ENCODE measurements around the gene CDC42EP1.
"Not testable (repeated sequence)": the region's sequence is repeated elsewhere in the genome, so short reads cannot be mapped to it uniquely, and the experiment has no call there.

Gene CDC42EP1

GRCh38 chr22:37571992-37572373 lies 11.7 kb downstream of the CDC42EP1 start:
- Histone ChIP-seq H3K4me3 (ENCODE audit: low read depth, low read length) (no peak overlapping the region), H3K9ac (ENCODE audit: low read depth, low read length) (no peak overlapping the region), H3K9me3 (ENCODE audit: control insufficient read depth, insufficient read depth, low read length) (no peaks in the 10 kb centered on the region), H3K36me3 (ENCODE audit: control insufficient read depth, insufficient read depth, low read length) (peaks cover under 1% of the 10 kb centered on the region), H3K27me3 (ENCODE audit: control insufficient read depth, insufficient read depth, low read length) (no peaks in the 10 kb centered on the region), H3K4me1 (ENCODE audit: control insufficient read depth, insufficient read depth, low read length) (peaks cover 13% of the 10 kb centered on the region)

GRCh38 chr22:37575490-37576003 lies 15.3 kb downstream of the CDC42EP1 start:
- Histone ChIP-seq H3K9me3 (ENCODE audit: control insufficient read depth, insufficient read depth, low read length) (no peaks in the 10 kb centered on the region), H3K4me1 (ENCODE audit: control insufficient read depth, insufficient read depth, low read length) (no peaks in the 10 kb centered on the region), H3K27me3 (ENCODE audit: control insufficient read depth, insufficient read depth, low read length) (no peaks in the 10 kb centered on the region), H3K9ac (ENCODE audit: low read depth, low read length) (no peak overlapping the region), H3K4me3 (ENCODE audit: low read depth, low read length) (no peak overlapping the region), H3K36me3 (ENCODE audit: control insufficient read depth, insufficient read depth, low read length) (no peaks in the 10 kb centered on the region)

GRCh38 chr22:37578002-37578401 lies 17.7 kb downstream of the CDC42EP1 start:
- no peaks in the 10 kb centered on the region for H3K27me3 ChIP-seq (ENCODE audit: control insufficient read depth, insufficient read depth, low read length)
- H3K36me3 ChIP-seq (ENCODE audit: control insufficient read depth, insufficient read depth, low read length), result no peaks in the 10 kb centered on the region
- H3K9ac ChIP-seq (ENCODE audit: low read depth, low read length), result no peak overlapping the region
- no peaks in the 10 kb centered on the region for H3K9me3 ChIP-seq (ENCODE audit: control insufficient read depth, insufficient read depth, low read length)
- no peaks in the 10 kb centered on the region for H3K4me1 ChIP-seq (ENCODE audit: control insufficient read depth, insufficient read depth, low read length)
- H3K4me3 ChIP-seq (ENCODE audit: low read depth, low read length), result no peak overlapping the region

- H3K4me1 ChIP-seq (ENCODE audit: control insufficient read depth, insufficient read depth, low read length), result no peaks in the 10 kb centered on the region
- H3K9ac ChIP-seq (ENCODE audit: low read depth, low read length), result no peak overlapping the region
- H3K27me3 ChIP-seq (ENCODE audit: control insufficient read depth, insufficient read depth, low read length), result no peaks in the 10 kb centered on the region
- no peaks in the 10 kb centered on the region for H3K36me3 ChIP-seq (ENCODE audit: control insufficient read depth, insufficient read depth, low read length)
- H3K9me3 ChIP-seq (ENCODE audit: control insufficient read depth, insufficient read depth, low read length), result no peaks in the 10 kb centered on the region
- H3K4me3 ChIP-seq (ENCODE audit: low read depth, low read length), result no peak overlapping the region
Measured at GRCh38 chr22:37581504-37581903, 21.2 kb downstream of the CDC42EP1 start.

- Histone ChIP-seq H3K27me3 (ENCODE audit: control insufficient read depth, insufficient read depth, low read length) (no peaks in the 10 kb centered on the region), H3K9me3 (ENCODE audit: control insufficient read depth, insufficient read depth, low read length) (no peaks in the 10 kb centered on the region), H3K36me3 (ENCODE audit: control insufficient read depth, insufficient read depth, low read length) (no peaks in the 10 kb centered on the region), H3K9ac (ENCODE audit: low read depth, low read length) (no peak overlapping the region), H3K4me3 (ENCODE audit: low read depth, low read length) (no peak overlapping the region), H3K4me1 (ENCODE audit: control insufficient read depth, insufficient read depth, low read length) (no peaks in the 10 kb centered on the region)
Measured at GRCh38 chr22:37582526-37582925, 22.2 kb downstream of the CDC42EP1 start.

- Histone ChIP-seq H3K9me3 (ENCODE audit: control insufficient read depth, insufficient read depth, low read length) (no peaks in the 10 kb centered on the region), H3K27me3 (ENCODE audit: control insufficient read depth, insufficient read depth, low read length) (no peaks in the 10 kb centered on the region), H3K36me3 (ENCODE audit: control insufficient read depth, insufficient read depth, low read length) (no peaks in the 10 kb centered on the region), H3K4me3 (ENCODE audit: low read depth, low read length) (no peak overlapping the region), H3K9ac (ENCODE audit: low read depth, low read length) (no peak overlapping the region), H3K4me1 (ENCODE audit: control insufficient read depth, insufficient read depth, low read length) (peaks cover 2% of the 10 kb centered on the region)
Measured at GRCh38 chr22:37588546-37589215, 28.4 kb downstream of the CDC42EP1 start.

GRCh38 chr22:37589636-37590035 lies 29.4 kb downstream of the CDC42EP1 start:
- no peaks in the 10 kb centered on the region for H3K36me3 ChIP-seq (ENCODE audit: control insufficient read depth, insufficient read depth, low read length)
- H3K9me3 ChIP-seq (ENCODE audit: control insufficient read depth, insufficient read depth, low read length), result no peaks in the 10 kb centered on the region
- H3K4me3 ChIP-seq (ENCODE audit: low read depth, low read length), result no peak overlapping the region
- H3K9ac ChIP-seq (ENCODE audit: low read depth, low read length), result no peak overlapping the region
- no peaks in the 10 kb centered on the region for H3K27me3 ChIP-seq (ENCODE audit: control insufficient read depth, insufficient read depth, low read length)
- H3K4me1 ChIP-seq (ENCODE audit: control insufficient read depth, insufficient read depth, low read length), result peaks cover 2% of the 10 kb centered on the region

- H3K27me3 ChIP-seq (ENCODE audit: control insufficient read depth, insufficient read depth, low read length); H3K9me3 ChIP-seq (ENCODE audit: control insufficient read depth, insufficient read depth, low read length); H3K9ac ChIP-seq (ENCODE audit: low read depth, low read length); H3K36me3 ChIP-seq (ENCODE audit: control insufficient read depth, insufficient read depth, low read length); H3K4me1 ChIP-seq (ENCODE audit: control insufficient read depth, insufficient read depth, low read length); H3K4me3 ChIP-seq (ENCODE audit: low read depth, low read length): not testable (repeated sequence)
Measured at GRCh38 chr22:37591081-37591480, 30.8 kb downstream of the CDC42EP1 start.

GRCh38 chr22:37591823-37592404 lies 31.6 kb downstream of the CDC42EP1 start:
- no peaks in the 10 kb centered on the region for H3K27me3 ChIP-seq (ENCODE audit: control insufficient read depth, insufficient read depth, low read length)
- H3K9me3 ChIP-seq (ENCODE audit: control insufficient read depth, insufficient read depth, low read length), result no peaks in the 10 kb centered on the region
- peaks cover 2% of the 10 kb centered on the region for H3K4me1 ChIP-seq (ENCODE audit: control insufficient read depth, insufficient read depth, low read length)
- no peak overlapping the region for H3K9ac ChIP-seq (ENCODE audit: low read depth, low read length)
- H3K4me3 ChIP-seq (ENCODE audit: low read depth, low read length), result peak overlapping the region; percentile 24
- H3K36me3 ChIP-seq (ENCODE audit: control insufficient read depth, insufficient read depth, low read length), result no peaks in the 10 kb centered on the region

- no peaks in the 10 kb centered on the region for H3K27me3 ChIP-seq (ENCODE audit: control insufficient read depth, insufficient read depth, low read length)
- H3K9ac ChIP-seq (ENCODE audit: low read depth, low read length), result no peak overlapping the region
Measured at GRCh38 chr22:37594237-37594636, 34.0 kb downstream of the CDC42EP1 start.

GRCh38 chr22:37599153-37599552 lies 38.9 kb downstream of the CDC42EP1 start:
- no peak overlapping the region for H3K9ac ChIP-seq (ENCODE audit: low read depth, low read length)
- H3K36me3 ChIP-seq (ENCODE audit: control insufficient read depth, insufficient read depth, low read length), result no peaks in the 10 kb centered on the region

More at GRCh38 chr22:37594237-37594636, 34.0 kb downstream of the CDC42EP1 start:
- H3K4me3 ChIP-seq (ENCODE audit: low read depth, low read length), result no peak overlapping the region
- H3K9me3 ChIP-seq (ENCODE audit: control insufficient read depth, insufficient read depth, low read length), result no peaks in the 10 kb centered on the region
- H3K36me3 ChIP-seq (ENCODE audit: control insufficient read depth, insufficient read depth, low read length), result no peaks in the 10 kb centered on the region
- H3K4me1 ChIP-seq (ENCODE audit: control insufficient read depth, insufficient read depth, low read length), result peaks cover 2% of the 10 kb centered on the region

GRCh38 chr22:37601203-37601539 lies 40.9 kb downstream of the CDC42EP1 start:
- H3K4me3 ChIP-seq (ENCODE audit: low read depth, low read length), result peak overlapping the region; percentile 28
- H3K9ac ChIP-seq (ENCODE audit: low read depth, low read length), result peak overlapping the region; percentile 26

More at GRCh38 chr22:37599153-37599552, 38.9 kb downstream of the CDC42EP1 start:
- no peaks in the 10 kb centered on the region for H3K27me3 ChIP-seq (ENCODE audit: control insufficient read depth, insufficient read depth, low read length)
- H3K9me3 ChIP-seq (ENCODE audit: control insufficient read depth, insufficient read depth, low read length), result no peaks in the 10 kb centered on the region
- peaks cover 8% of the 10 kb centered on the region for H3K4me1 ChIP-seq (ENCODE audit: control insufficient read depth, insufficient read depth, low read length)
- no peak overlapping the region for H3K4me3 ChIP-seq (ENCODE audit: low read depth, low read length)

More at GRCh38 chr22:37601203-37601539, 40.9 kb downstream of the CDC42EP1 start:
- Histone ChIP-seq H3K36me3 (ENCODE audit: control insufficient read depth, insufficient read depth, low read length) (no peaks in the 10 kb centered on the region), H3K9me3 (ENCODE audit: control insufficient read depth, insufficient read depth, low read length) (no peaks in the 10 kb centered on the region), H3K4me1 (ENCODE audit: control insufficient read depth, insufficient read depth, low read length) (peaks cover 8% of the 10 kb centered on the region), H3K27me3 (ENCODE audit: control insufficient read depth, insufficient read depth, low read length) (no peaks in the 10 kb centered on the region)

Measured in iPS-15b (cell line).